SW 1271 (cell line): ENCODE data around the gene CUBN.

ENCODE experiments used
- DNase-seq, 2 experiments: peaks; one replicate each; lab custom pipeline; 2025; lab: John Stamatoyannopoulos, UW

CUBN gene

GRCh38 chr10:17109046-17109445 is 20.6 kb downstream of the CUBN start:
- no peak for DNase-seq

GRCh38 chr10:17106991-17107390 is 22.6 kb downstream of the CUBN start:
- no peak for DNase-seq

GRCh38 chr10:17101910-17102266 is 27.7 kb downstream of the CUBN start:
- no peak for DNase-seq

- DNase-seq: no peak
These were observed 28.2 kb downstream of the CUBN start for GRCh38 chr10:17101257-17101909.

GRCh38 chr10:17100586-17100985 is 29.0 kb downstream of the CUBN start:
- no peak for DNase-seq

GRCh38 chr10:17098012-17098411 is 31.6 kb downstream of the CUBN start:
- DNase-seq: no peak

- DNase-seq: no peak
These were observed 34.8 kb downstream of the CUBN start for GRCh38 chr10:17094844-17095243.

- no peak for DNase-seq
These were observed 36.4 kb downstream of the CUBN start for GRCh38 chr10:17092986-17093803.

- DNase-seq: no peak
These were observed 37.2 kb downstream of the CUBN start for GRCh38 chr10:17092216-17092944.

GRCh38 chr10:17088118-17088806 is 41.3 kb downstream of the CUBN start:
- DNase-seq: peak in 1 of 2 experiments; percentile 2

- no peak for DNase-seq
These were observed 42.7 kb downstream of the CUBN start for GRCh38 chr10:17086865-17087367.

GRCh38 chr10:17085011-17085725 is 44.4 kb downstream of the CUBN start:
- no peak for DNase-seq

- DNase-seq: no peak
These were observed 45.4 kb downstream of the CUBN start for GRCh38 chr10:17084258-17084657.

GRCh38 chr10:17081431-17081830 is 48.2 kb downstream of the CUBN start:
- no peak for DNase-seq

- no peak for DNase-seq
These were observed 51.7 kb downstream of the CUBN start for GRCh38 chr10:17077890-17078289.

GRCh38 chr10:17077346-17077781 is 52.2 kb downstream of the CUBN start:
- no peak for DNase-seq

GRCh38 chr10:17076626-17077345 is 52.8 kb downstream of the CUBN start:
- no peak for DNase-seq

- DNase-seq: peak; percentile 7 to 75
These were observed 53.9 kb downstream of the CUBN start for GRCh38 chr10:17075533-17076359.

GRCh38 chr10:17074541-17074847 is 55.1 kb downstream of the CUBN start:
- peak in 1 of 2 experiments; percentile 14 for DNase-seq
